Fibroblast of lung (primary cell): ENCODE results near the gene USP47. TPM values are rescaled to one million over a fixed set of nuclear protein-coding genes. Genes with fewer than 3 reads are reported as not detected.
A peak's percentile ranks its signal among the peaks of the same experiment; 100 is the strongest.

Source experiments
- DNase-seq, 2 donors: peaks; one replicate each; pipeline versions ENCODE4 v3.0.0 to v3.0.0-alpha.2; 2010; ENCODE audit warnings: low read depth in 2 of 2
- H2AFZ ChIP-seq: 2 replicates; pipeline ENCODE4 v1.5.1; 2012; ENCODE audit warnings: low read length, control low read depth, inconsistent platforms
- H3K27ac ChIP-seq: 2 replicates; pipeline ENCODE4 v1.5.1; 2011; ENCODE audit warnings: low read length, control low read depth; ENCODE audit not compliant: insufficient read depth
- H3K27me3 ChIP-seq: 2 replicates; pipeline ENCODE4 v1.5.1; 2011; ENCODE audit warnings: mild to moderate bottlenecking, low read length; ENCODE audit not compliant: control insufficient read depth, insufficient read depth
- H3K36me3 ChIP-seq: 2 replicates; pipeline ENCODE4 v1.5.1; 2011; ENCODE audit warnings: low read length; ENCODE audit not compliant: control insufficient read depth, insufficient read depth
- H3K4me1 ChIP-seq: 2 replicates; pipeline ENCODE4 v1.5.1; 2011; ENCODE audit warnings: low read length; ENCODE audit not compliant: control insufficient read depth, insufficient read depth; ENCODE audit errors: extremely low read depth
- H3K4me2 ChIP-seq: 2 replicates; pipeline ENCODE4 v1.5.1; 2011; ENCODE audit warnings: low read length, control low read depth; ENCODE audit not compliant: insufficient read depth; ENCODE audit errors: extremely low read depth
- H3K4me3 ChIP-seq, 4 experiments: fragments of 200-600 bp in 1 of 4; sonication (generic) in 1 of 4; replicated peaks in 1 of 4; 2 replicates each; pipeline ENCODE4 v1.5.1; 2011 to 2016; ENCODE audit warnings: low read length in 4 of 4, low read depth in 3 of 4, mild to moderate bottlenecking in 3 of 4, control low read depth in 2 of 4, inconsistent platforms in 1 of 4, mixed read lengths in 1 of 4; ENCODE audit not compliant: insufficient read depth in 1 of 4; ENCODE audit errors: control extremely low read depth in 1 of 4
- H3K79me2 ChIP-seq: 2 replicates; pipeline ENCODE4 v1.5.1; 2012; ENCODE audit warnings: mild to moderate bottlenecking, low read length, inconsistent platforms; ENCODE audit not compliant: control insufficient read depth, insufficient read depth
- H3K9ac ChIP-seq: 2 replicates; pipeline ENCODE4 v1.5.1; 2011; ENCODE audit warnings: mild to moderate bottlenecking, low read length, control low read depth; ENCODE audit not compliant: insufficient read depth
- H3K9me3 ChIP-seq: 2 replicates; pipeline ENCODE4 v1.5.1; 2012; ENCODE audit warnings: low read depth, low read length; ENCODE audit not compliant: control insufficient read depth, insufficient read depth
- H4K20me1 ChIP-seq: 2 replicates; pipeline ENCODE4 v1.5.1; 2011; ENCODE audit warnings: low read length; ENCODE audit not compliant: control insufficient read depth, insufficient read depth; ENCODE audit errors: extremely low read depth
- EZH2 ChIP-seq: IDR thresholded peaks from 2 replicates; pipeline ENCODE4 v1.5.1; 2012; ENCODE audit warnings: low read length, control low read depth, mild to moderate bottlenecking; ENCODE audit errors: missing control alignments
- polyA plus RNA-seq, 2 donors: library from polyadenylated mRNA; depleted of rRNA in 1 of 2; stranded (reverse) in 1 of 2; unstranded in 1 of 2; fragments of >200 nt; gene quantifications; 2 replicates each; pipeline ENCODE4 v1.2.1, GENCODE V29; 2011 to 2012; ENCODE audit warnings: missing spikeins in 1 of 2
- total RNA-seq: library from RNA; depleted of rRNA; stranded (reverse); fragments of >200 nt; gene quantifications from 2 replicates; pipeline ENCODE4 v1.2.1, GENCODE V29; 2014
- TF ChIP-seq, protein P1 (sequence below), 2 donors: IDR thresholded peaks in 1 of 2; conservative IDR thresholded peaks in 1 of 2; 1 replicate in 1 of 2; 2 replicates in 1 of 2; pipeline ENCODE4 v1.5.1; 2011 to 2012; ENCODE audit warnings: low read length in 2 of 2, control low read depth in 1 of 2, inconsistent platforms in 1 of 2, low read depth in 1 of 2, mild to moderate bottlenecking in 1 of 2

Gene USP47
- total and polyA plus RNA-seq, 2 donors (not counting 1 experiment from before 2014, with no cell fraction given), result 40.3 to 162 TPM

DNA sequence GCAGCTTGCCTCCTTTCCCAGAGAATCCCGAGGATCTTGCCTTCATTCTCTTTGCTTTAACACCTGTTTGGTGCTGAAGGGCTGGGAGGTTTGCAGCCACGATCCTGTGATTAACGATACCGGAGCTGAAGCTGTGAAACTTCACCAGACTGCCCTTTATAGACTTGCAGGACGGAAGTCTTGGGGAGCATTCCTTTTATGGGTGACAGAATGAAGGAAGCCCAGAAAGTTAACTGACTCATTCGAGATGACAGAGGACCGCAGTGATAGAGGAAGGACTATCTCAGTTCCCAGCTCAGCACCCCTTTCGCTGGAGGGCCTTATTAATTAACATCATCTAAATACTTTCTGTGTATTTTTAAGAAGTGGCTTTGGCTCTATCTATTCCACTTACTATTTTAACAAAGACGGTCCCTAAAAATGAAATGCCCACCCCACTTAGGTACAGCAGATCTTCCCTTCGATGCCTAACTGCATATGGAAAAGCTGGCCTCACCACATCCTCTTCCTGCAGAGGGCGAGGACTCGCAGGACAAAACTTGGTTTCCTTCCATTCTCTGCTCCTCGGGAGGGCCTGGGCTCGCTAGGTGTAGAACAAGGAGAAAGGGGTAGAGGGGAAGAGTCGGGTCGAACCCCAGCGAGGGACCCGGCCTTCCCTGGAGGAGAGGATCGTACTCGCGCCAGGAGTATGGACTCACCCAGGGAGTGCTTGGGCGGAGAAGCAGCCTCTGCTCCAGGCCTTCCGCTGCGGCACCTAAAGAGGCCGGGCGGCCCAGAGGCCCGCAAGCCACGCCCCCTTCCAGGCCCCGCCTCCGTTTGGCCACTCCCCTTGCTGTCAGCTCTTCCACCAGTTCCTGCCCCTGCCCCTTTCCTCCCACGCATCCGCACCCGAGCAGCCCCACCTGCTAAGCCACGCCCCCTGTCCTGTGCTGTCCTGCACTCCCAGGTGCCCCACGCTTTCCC, 30.7 kb upstream of the USP47 start:
- Histone ChIP-seq H3K36me3 (no peaks in the 10 kb centered on the region), H3K9me3 (no peaks in the 10 kb centered on the region), H3K4me3 (no peak overlapping the region), H3K79me2 (no peaks in the 10 kb centered on the region), H3K27me3 (no peaks in the 10 kb centered on the region), H3K4me2 (no peak overlapping the region), H4K20me1 (no peaks in the 10 kb centered on the region), H3K27ac (no peak overlapping the region), H3K4me1 (peaks cover 7% of the 10 kb centered on the region), H2AFZ (no peak overlapping the region), H3K9ac (no peak overlapping the region)
- DNase-seq, result no peak
- no peak for TF ChIP-seq EZH2
- TF ChIP-seq, protein P1, sequence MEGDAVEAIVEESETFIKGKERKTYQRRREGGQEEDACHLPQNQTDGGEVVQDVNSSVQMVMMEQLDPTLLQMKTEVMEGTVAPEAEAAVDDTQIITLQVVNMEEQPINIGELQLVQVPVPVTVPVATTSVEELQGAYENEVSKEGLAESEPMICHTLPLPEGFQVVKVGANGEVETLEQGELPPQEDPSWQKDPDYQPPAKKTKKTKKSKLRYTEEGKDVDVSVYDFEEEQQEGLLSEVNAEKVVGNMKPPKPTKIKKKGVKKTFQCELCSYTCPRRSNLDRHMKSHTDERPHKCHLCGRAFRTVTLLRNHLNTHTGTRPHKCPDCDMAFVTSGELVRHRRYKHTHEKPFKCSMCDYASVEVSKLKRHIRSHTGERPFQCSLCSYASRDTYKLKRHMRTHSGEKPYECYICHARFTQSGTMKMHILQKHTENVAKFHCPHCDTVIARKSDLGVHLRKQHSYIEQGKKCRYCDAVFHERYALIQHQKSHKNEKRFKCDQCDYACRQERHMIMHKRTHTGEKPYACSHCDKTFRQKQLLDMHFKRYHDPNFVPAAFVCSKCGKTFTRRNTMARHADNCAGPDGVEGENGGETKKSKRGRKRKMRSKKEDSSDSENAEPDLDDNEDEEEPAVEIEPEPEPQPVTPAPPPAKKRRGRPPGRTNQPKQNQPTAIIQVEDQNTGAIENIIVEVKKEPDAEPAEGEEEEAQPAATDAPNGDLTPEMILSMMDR (conservative IDR thresholded peaks at IDR 0.05 in 1 of 2, IDR thresholded peaks at IDR 0.05 in 1 of 2; ENCODE audit: low read depth in 1 of 2, low read length in 2 of 2), result no peak

DNA sequence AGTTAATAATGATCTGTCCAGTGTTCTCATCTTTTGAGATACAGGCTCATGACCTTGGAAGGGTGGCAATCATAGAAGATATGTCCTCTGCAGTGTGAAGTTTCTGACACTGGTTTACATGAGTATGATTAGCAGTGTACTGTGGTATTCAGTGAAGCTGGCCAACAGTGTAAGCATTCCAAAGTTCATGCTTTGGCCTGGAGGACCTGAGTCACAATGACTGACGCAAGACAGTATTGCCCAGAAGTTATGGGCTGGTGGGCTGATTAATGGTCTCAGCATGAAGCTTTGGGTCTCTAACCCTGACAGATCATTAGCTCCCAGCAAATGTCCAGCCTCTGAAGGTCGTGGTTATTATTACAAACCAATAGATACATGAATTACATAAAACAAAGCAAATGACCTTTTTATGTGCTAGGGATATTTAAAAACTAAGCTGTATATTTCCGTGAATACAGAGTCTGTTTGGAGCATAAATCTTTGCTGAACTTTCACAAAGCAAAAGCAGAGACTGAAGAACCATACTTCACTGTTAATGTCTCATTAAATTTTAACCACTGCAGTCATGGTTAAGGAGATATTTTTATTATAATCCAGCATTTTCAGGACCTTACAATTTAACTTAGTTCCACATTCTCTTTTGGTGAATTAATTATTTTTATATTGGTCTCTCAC, 28.3 kb upstream of the USP47 start:
- TF ChIP-seq, protein P1 (conservative IDR thresholded peaks at IDR 0.05 in 1 of 2, IDR thresholded peaks at IDR 0.05 in 1 of 2; ENCODE audit: low read depth in 1 of 2, low read length in 2 of 2), result no peak
- no peak for TF ChIP-seq EZH2
- Histone ChIP-seq H3K4me1 (peaks cover 7% of the 10 kb centered on the region), H3K4me2 (no peak overlapping the region), H3K9me3 (no peaks in the 10 kb centered on the region), H3K4me3 (no peak overlapping the region), H3K79me2 (no peaks in the 10 kb centered on the region), H3K36me3 (no peaks in the 10 kb centered on the region), H3K27ac (peak overlapping the region; percentile 57), H4K20me1 (no peaks in the 10 kb centered on the region), H3K27me3 (no peaks in the 10 kb centered on the region), H3K9ac (no peak overlapping the region), H2AFZ (no peak overlapping the region)
- peak; percentile 98 for DNase-seq
